SK-N-SH (cell line): ENCODE results near the gene HELT. TPM values are rescaled to one million over a fixed set of nuclear protein-coding genes. Genes with fewer than 3 reads are reported as not detected.

Experiments
- CTCF ChIA-PET: fragments of 300-600, 350-600 bp; formaldehyde crosslinking; extraction: SDS; loops from one replicate; lab custom pipeline; 2021; lab: Yijun Ruan, JAX
- POLR2A ChIA-PET: fragments of 350-600 bp; sonication (Branson Sonifier 250); formaldehyde crosslinking; extraction: SDS; loops from one replicate; lab custom pipeline; 2020; ENCODE audit warnings: antibody characterized with exemption, inconsistent platforms; lab: Yijun Ruan, JAX
- DNase-seq: peaks from one replicate; pipeline ENCODE4 v3.0.0; 2012
- H2AFZ ChIP-seq: fragments of 200-600 bp; sonication (generic); 2 replicates; pipeline ENCODE4 v1.8.1; 2016; ENCODE audit warnings: antibody characterized with exemption, mild to moderate bottlenecking, low read depth
- H3F3A ChIP-seq: fragments of 200-600 bp; sonication (generic); replicated peaks from 2 replicates; pipeline ENCODE3; 2016; ENCODE audit warnings: antibody characterized with exemption, mild to moderate bottlenecking; ENCODE audit not compliant: insufficient read depth
- H3K27ac ChIP-seq, 2 experiments: fragments of 200-500 bp in 1 of 2; fragments of 200-600 bp in 1 of 2; sonication (Bioruptor generic) in 1 of 2; sonication (generic), shearing (Covaris generic) in 1 of 2; 2 replicates each; pipeline versions ENCODE4 v1.5.1 to v1.6.1; 2014 to 2016; ENCODE audit warnings: low read depth in 2 of 2, inconsistent platforms in 1 of 2, low read length in 1 of 2, mild to moderate bottlenecking in 1 of 2, mixed read lengths in 1 of 2
- H3K27me3 ChIP-seq: fragments of 200-600 bp; sonication (generic), shearing (Covaris generic); 2 replicates; pipeline ENCODE4 v1.6.1; 2016; ENCODE audit warnings: mixed run types; ENCODE audit not compliant: insufficient read depth
- H3K36me3 ChIP-seq, 2 experiments: fragments of 200-500 bp in 1 of 2; fragments of 200-600 bp in 1 of 2; sonication (Bioruptor generic) in 1 of 2; sonication (generic) in 1 of 2; replicated peaks in 1 of 2; 2 replicates each; pipeline versions ENCODE3 to v1.5.1; 2014 to 2016; ENCODE audit warnings: low read length in 1 of 2, mild to moderate bottlenecking in 1 of 2; ENCODE audit not compliant: insufficient read depth in 2 of 2, control insufficient read depth in 1 of 2
- H3K4me1 ChIP-seq, 2 experiments: fragments of 200-500 bp in 1 of 2; fragments of 200-600 bp in 1 of 2; sonication (Bioruptor generic) in 1 of 2; sonication (generic), shearing (Covaris generic) in 1 of 2; 2 replicates each; pipeline versions ENCODE4 v1.5.1 to v1.6.1; 2014 to 2016; ENCODE audit warnings: low read depth in 1 of 2, low read length in 1 of 2, mixed run types in 1 of 2; ENCODE audit not compliant: insufficient read depth in 2 of 2, control insufficient read depth in 1 of 2
- H3K4me2 ChIP-seq: fragments of 200-600 bp; sonication (generic), shearing (Covaris generic); 2 replicates; pipeline ENCODE4 v1.6.1; 2017; ENCODE audit warnings: mixed run types
- H3K4me3 ChIP-seq, 2 experiments: fragments of 200-500 bp in 1 of 2; fragments of 200-600 bp in 1 of 2; sonication (Bioruptor generic) in 1 of 2; sonication (generic), shearing (Covaris generic) in 1 of 2; 2 replicates each; pipeline versions ENCODE4 v1.5.1 to v1.8.1; 2014 to 2016; ENCODE audit warnings: low read depth in 2 of 2, inconsistent platforms in 1 of 2, low read length in 1 of 2, mild to moderate bottlenecking in 1 of 2, mixed read lengths in 1 of 2, moderate library complexity in 1 of 2
- H3K79me2 ChIP-seq: fragments of 200-600 bp; sonication (generic); 2 replicates; pipeline ENCODE4 v1.8.1; 2017; ENCODE audit warnings: mild to moderate bottlenecking; ENCODE audit not compliant: insufficient read depth
- H3K9ac ChIP-seq: fragments of 200-600 bp; sonication (generic); 2 replicates; pipeline ENCODE4 v1.6.1; 2017; ENCODE audit warnings: mixed run types
- H3K9me2 ChIP-seq: fragments of 200-600 bp; sonication (generic); 2 replicates; pipeline ENCODE4 v1.6.1; 2017; ENCODE audit warnings: mixed run types
- H3K9me3 ChIP-seq: fragments of 200-600 bp; sonication (generic); 2 replicates; pipeline ENCODE4 v1.6.1; 2017; ENCODE audit warnings: mixed run types, mild to moderate bottlenecking, moderate library complexity
- H4K20me1 ChIP-seq: fragments of 200-600 bp; sonication (generic); 2 replicates; pipeline ENCODE4 v1.6.1; 2017; ENCODE audit warnings: mild to moderate bottlenecking, mixed run types; ENCODE audit not compliant: insufficient read depth
- CHD2 ChIP-seq: fragments of 150-350 bp; IDR thresholded peaks from 2 replicates; pipeline ENCODE4 v1.6.1; 2018; ENCODE audit warnings: low read length; ENCODE audit not compliant: partially characterized antibody
- EP300 ChIP-seq, 2 experiments: IDR thresholded peaks; 2 replicates each; pipeline versions ENCODE4 v1.4.0 to v1.6.1; 2012; ENCODE audit warnings: borderline replicate concordance in 1 of 2, low read depth in 1 of 2, low read length in 1 of 2
- FOXJ3 ChIP-seq: sonication (generic); formaldehyde crosslinking; IDR thresholded peaks from 2 replicates; pipeline ENCODE4 v1.5.1; 2020; ENCODE audit warnings: mild to moderate bottlenecking, missing genetic modification reagents
- GABPA ChIP-seq: IDR thresholded peaks from 2 replicates; pipeline ENCODE4 v1.4.0; 2012; ENCODE audit warnings: low read depth, mild to moderate bottlenecking
- JUND ChIP-seq: IDR thresholded peaks from 2 replicates; pipeline ENCODE4 v1.4.0; 2012
- MAX ChIP-seq: IDR thresholded peaks from 2 replicates; pipeline ENCODE4 v1.4.0; 2012; ENCODE audit warnings: low read depth
- NFIC ChIP-seq: IDR thresholded peaks from 2 replicates; pipeline ENCODE4 v1.4.0; 2012; ENCODE audit warnings: borderline replicate concordance
- NRF1 ChIP-seq: IDR thresholded peaks from 2 replicates; pipeline ENCODE4 v1.6.1; 2012; ENCODE audit warnings: low read depth, mild to moderate bottlenecking, low read length
- PBX3 ChIP-seq: IDR thresholded peaks from 2 replicates; pipeline ENCODE4; 2012
- RAD21 ChIP-seq: IDR thresholded peaks from 2 replicates; pipeline ENCODE4 v1.6.1; 2012; ENCODE audit warnings: mild to moderate bottlenecking, low read length
- SIN3A ChIP-seq: IDR thresholded peaks from 2 replicates; pipeline ENCODE4 v1.6.1; 2012; ENCODE audit warnings: low read depth, mild to moderate bottlenecking, low read length, moderate library complexity, borderline replicate concordance
- TCF12 ChIP-seq: IDR thresholded peaks from 2 replicates; pipeline ENCODE4 v1.4.0; 2012
- WGBS: methylation state at CpG from one replicate; pipeline ENCODE4 v1.1.6; 2017; ENCODE audit warnings: low lambda C conversion rate; 5-methylcytosine and 5-hydroxymethylcytosine counted together
- polyA plus RNA-seq, 3 experiments: library from polyadenylated mRNA; depleted of rRNA; stranded (reverse); fragments of >200 nt; gene quantifications; 2 replicates each; pipeline ENCODE4 v1.2.3, GENCODE V29; 2012
- TF ChIP-seq, protein P1 (sequence below): fragments of 150-350 bp; IDR thresholded peaks from 2 replicates; pipeline ENCODE4 v1.6.1; 2016; ENCODE audit warnings: mild to moderate bottlenecking, low read depth, low read length

The HELT gene
- polyA plus RNA-seq, 1 of the 3 experiments (the other 2 are of a cell fraction), result not detected

GRCh38 chr4:185035284-185035683, 17.0 kb downstream of the HELT start:
- H4K20me1 ChIP-seq, result no peaks in the 10 kb centered on the region
- DNase-seq, result no peak
- H3K4me1 ChIP-seq, result peaks cover 0 to 2% of the 10 kb centered on the region in 2 experiments; a peak in 1 of 4 replicates
- ChIA-PET CTCF (interaction anchor here (0.6 to 1.7 kb wide), 5 partner anchors 11 to 149 kb away, joined by 3 to 9 read pairs (median 3); no protein-coding TSS in a partner anchor), POLR2A (no interaction called here)
- H3K9me3 ChIP-seq, result no peaks in the 10 kb centered on the region
- H3K36me3 ChIP-seq, result no peaks in the 10 kb centered on the region
- H3K27ac ChIP-seq, result no peak overlapping the region
- H3K4me3 ChIP-seq, result no peak overlapping the region
- no peaks in the 10 kb centered on the region for H3K79me2 ChIP-seq
- no peaks in the 10 kb centered on the region for H3K9me2 ChIP-seq
- H2AFZ ChIP-seq, result no peak overlapping the region
- peaks cover 7% of the 10 kb centered on the region; the same call in 1 of the 2 replicates for H3K27me3 ChIP-seq
- H3K9ac ChIP-seq, result no peak overlapping the region
- no peak overlapping the region for H3K4me2 ChIP-seq
- TF ChIP-seq MAX (no peak), NRF1 (no peak), NFIC (no peak), GABPA (no peak), JUND (no peak), FOXJ3 (no peak), TCF12 (no peak)
- TF ChIP-seq, protein P1, sequence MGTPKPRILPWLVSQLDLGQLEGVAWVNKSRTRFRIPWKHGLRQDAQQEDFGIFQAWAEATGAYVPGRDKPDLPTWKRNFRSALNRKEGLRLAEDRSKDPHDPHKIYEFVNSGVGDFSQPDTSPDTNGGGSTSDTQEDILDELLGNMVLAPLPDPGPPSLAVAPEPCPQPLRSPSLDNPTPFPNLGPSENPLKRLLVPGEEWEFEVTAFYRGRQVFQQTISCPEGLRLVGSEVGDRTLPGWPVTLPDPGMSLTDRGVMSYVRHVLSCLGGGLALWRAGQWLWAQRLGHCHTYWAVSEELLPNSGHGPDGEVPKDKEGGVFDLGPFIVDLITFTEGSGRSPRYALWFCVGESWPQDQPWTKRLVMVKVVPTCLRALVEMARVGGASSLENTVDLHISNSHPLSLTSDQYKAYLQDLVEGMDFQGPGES, result no peak
- WGBS, result 54% methylated on average over 2 of the region's 2 CpGs
- H3F3A ChIP-seq, result no peaks in the 10 kb centered on the region

GRCh38 chr4:185036019-185036418, 17.7 kb downstream of the HELT start:
- 71% methylated on average over 6 of the region's 6 CpGs for WGBS

More at GRCh38 chr4:185036019-185036418, 17.7 kb downstream of the HELT start:
- Histone ChIP-seq H3K36me3 (no peaks in the 10 kb centered on the region), H3K79me2 (no peaks in the 10 kb centered on the region), H2AFZ (no peak overlapping the region), H3K4me3 (no peak overlapping the region), H3K27ac (no peak overlapping the region), H3F3A (no peaks in the 10 kb centered on the region), H3K27me3 (peaks cover 7% of the 10 kb centered on the region; the same call in 1 of the 2 replicates), H3K4me1 (peaks cover 0 to 2% of the 10 kb centered on the region in 2 experiments; a peak in 1 of 4 replicates), H3K4me2 (no peak overlapping the region), H3K9me2 (no peaks in the 10 kb centered on the region), H4K20me1 (no peaks in the 10 kb centered on the region), H3K9me3 (no peaks in the 10 kb centered on the region), H3K9ac (no peak overlapping the region)
- POLR2A ChIA-PET, result no interaction called here
- TF ChIP-seq EP300 (IDR thresholded peaks at IDR 0.05; ENCODE audit: borderline replicate concordance in 1 of 2, low read depth in 1 of 2, low read length in 1 of 2), result no peak
- TF ChIP-seq PBX3, result no peak
- no peak for TF ChIP-seq CHD2
- TF ChIP-seq SIN3A, result no peak
- TF ChIP-seq RAD21, result no peak
- no peak for DNase-seq
- CTCF ChIA-PET, result interaction anchor here (1.0 to 9.2 kb wide), 7 partner anchors 12 to 230 kb away, joined by 3 to 157 read pairs (median 3); partner anchors contain the start of gene SLC25A4
